ENCODE results near the gene USP5. TPM values are rescaled to one million over a fixed set of nuclear protein-coding genes. Genes with fewer than 3 reads are reported as not detected.

USP5 gene
- total RNA-seq, 4 donors from 2014 or later, result 61.9 to 79.3 (median 72.5) TPM

- no peak for DNase-seq (ENCODE audit: low spot score in 2 of 2)
- intact Hi-C loops (cut with DNase I; ENCODE audit: low total_unique reads), result no loop called here
- WGBS, 2 donors, result 67 to 72% methylated on average over 19 of the region's 19 CpGs
- no peak for TF ChIP-seq POLR2A (IDR thresholded peaks at IDR 0.05)
- TF ChIP-seq, protein P1, sequence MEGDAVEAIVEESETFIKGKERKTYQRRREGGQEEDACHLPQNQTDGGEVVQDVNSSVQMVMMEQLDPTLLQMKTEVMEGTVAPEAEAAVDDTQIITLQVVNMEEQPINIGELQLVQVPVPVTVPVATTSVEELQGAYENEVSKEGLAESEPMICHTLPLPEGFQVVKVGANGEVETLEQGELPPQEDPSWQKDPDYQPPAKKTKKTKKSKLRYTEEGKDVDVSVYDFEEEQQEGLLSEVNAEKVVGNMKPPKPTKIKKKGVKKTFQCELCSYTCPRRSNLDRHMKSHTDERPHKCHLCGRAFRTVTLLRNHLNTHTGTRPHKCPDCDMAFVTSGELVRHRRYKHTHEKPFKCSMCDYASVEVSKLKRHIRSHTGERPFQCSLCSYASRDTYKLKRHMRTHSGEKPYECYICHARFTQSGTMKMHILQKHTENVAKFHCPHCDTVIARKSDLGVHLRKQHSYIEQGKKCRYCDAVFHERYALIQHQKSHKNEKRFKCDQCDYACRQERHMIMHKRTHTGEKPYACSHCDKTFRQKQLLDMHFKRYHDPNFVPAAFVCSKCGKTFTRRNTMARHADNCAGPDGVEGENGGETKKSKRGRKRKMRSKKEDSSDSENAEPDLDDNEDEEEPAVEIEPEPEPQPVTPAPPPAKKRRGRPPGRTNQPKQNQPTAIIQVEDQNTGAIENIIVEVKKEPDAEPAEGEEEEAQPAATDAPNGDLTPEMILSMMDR (IDR thresholded peaks at IDR 0.05), result no peak
- no peak overlapping the region for H3K4me3 ChIP-seq (ENCODE audit: low read depth, poor library complexity, severe bottlenecking)
Measured at GRCh38 chr12:6866163-6866919, 14.4 kb downstream of the USP5 start.

DNA sequence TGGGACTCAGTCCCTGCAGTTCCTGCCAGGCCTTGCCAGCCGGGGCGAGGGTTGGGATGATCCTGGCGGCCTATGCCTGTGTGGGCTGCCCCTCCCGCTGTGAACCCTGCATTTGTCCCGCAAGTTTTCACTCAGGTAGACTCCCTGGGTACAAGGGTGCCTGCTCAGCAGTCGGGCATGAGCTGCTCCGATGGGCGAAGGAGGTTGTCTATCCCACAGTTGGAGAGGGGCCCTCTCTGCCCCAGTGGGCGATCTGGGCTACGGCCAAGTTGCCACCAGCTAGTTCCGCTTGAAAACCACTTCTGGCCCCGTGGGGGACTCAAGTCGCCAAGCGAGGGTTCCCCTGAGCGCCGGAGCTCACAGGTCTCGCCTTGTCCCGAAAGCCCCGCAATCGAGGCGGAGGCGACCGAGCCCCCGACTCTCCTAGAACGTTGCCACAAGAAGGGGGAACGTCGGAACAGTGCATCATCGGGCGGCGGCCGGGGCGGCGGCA lies 15.0 kb downstream of the USP5 start:
- no peak overlapping the region for H3K4me3 ChIP-seq (ENCODE audit: low read depth, poor library complexity, severe bottlenecking)
- TF ChIP-seq, protein P1 (IDR thresholded peaks at IDR 0.05), result no peak
- no peak for TF ChIP-seq POLR2A (IDR thresholded peaks at IDR 0.05)
- DNase-seq (ENCODE audit: low spot score in 2 of 2), result peak; percentile 77 to 97
- 1 to 3% methylated on average over 16 to 32 of the region's 33 CpGs for WGBS, 2 donors
- intact Hi-C loops (cut with DNase I; ENCODE audit: low total_unique reads), result no loop called here

GRCh38 chr12:6867413-6868210 lies 15.7 kb downstream of the USP5 start, which contains the start of gene TPI1:
TPI1 (plus strand) TSS chr12:6867531; CDS start chr12:6867567, 36 bp downstream.
- intact Hi-C loops (cut with DNase I; ENCODE audit: low total_unique reads), result no loop called here
- peak in 1 of 2 donors; percentile 91 for DNase-seq (ENCODE audit: low spot score in 2 of 2)
- 0 to 1% methylated on average over 45 to 63 of the region's 86 CpGs for WGBS, 2 donors
- peak within 1 kb of the TSS; percentile 72 for H3K4me3 ChIP-seq (ENCODE audit: low read depth, poor library complexity, severe bottlenecking)
- TF ChIP-seq, protein P1 (IDR thresholded peaks at IDR 0.05), result no peak
- peak in 1 of 2 donors; percentile 93 for TF ChIP-seq POLR2A (IDR thresholded peaks at IDR 0.05)

DNA sequence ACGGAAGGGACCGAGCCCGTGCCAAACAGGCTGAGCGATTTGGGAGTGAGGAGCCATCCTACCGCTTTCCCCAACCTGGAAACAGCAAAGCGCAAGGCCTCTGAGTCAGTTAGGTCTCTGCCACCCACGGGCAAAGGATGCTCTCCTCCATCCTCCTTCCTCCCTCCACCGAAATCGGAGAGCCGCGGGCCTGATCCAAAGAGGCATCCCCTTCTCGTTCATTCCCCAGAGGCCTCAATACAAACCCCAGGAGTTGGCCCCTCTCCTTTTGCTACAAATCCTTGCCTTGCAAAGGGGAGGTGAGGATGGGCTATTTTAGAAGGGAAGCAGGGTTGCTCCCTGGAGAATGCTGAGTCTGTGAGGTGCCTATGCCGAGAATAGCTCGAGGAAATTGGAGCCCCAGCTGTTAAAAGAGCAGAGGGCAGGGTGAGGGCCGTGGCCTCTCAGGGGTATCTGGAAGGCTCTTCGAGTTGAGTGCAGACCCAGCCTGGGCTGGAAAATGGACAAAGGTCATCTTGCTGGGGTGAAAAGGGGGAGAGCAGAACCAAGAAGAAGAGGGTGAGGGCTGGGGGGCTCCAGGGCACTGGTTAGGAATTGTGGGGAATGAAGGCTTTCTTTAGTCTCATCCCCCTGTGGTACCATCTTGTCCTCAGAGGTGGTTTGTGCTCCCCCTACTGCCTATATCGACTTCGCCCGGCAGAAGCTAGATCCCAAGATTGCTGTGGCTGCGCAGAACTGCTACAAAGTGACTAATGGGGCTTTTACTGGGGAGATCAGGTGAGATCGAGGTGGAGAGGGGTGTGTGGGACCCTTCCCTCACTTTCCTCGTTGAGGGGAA lies 16.5 kb downstream of the USP5 start:
- DNase-seq (ENCODE audit: low spot score in 2 of 2), result no peak
- WGBS, 2 donors, result 9 to 13% methylated on average over 22 of the region's 22 CpGs

More for the DNA sequence above, 16.5 kb downstream of the USP5 start:
- TF ChIP-seq, protein P1 (IDR thresholded peaks at IDR 0.05), result no peak
- no peak for TF ChIP-seq POLR2A (IDR thresholded peaks at IDR 0.05)
- intact Hi-C loops (cut with DNase I; ENCODE audit: low total_unique reads), result no loop called here
- H3K4me3 ChIP-seq (ENCODE audit: low read depth, poor library complexity, severe bottlenecking), result peak overlapping the region; percentile 72

Data from lower leg skin (tissue), 4 donors.